ENCODE results near the gene DDB1.

- TF ChIP-seq, protein P1, sequence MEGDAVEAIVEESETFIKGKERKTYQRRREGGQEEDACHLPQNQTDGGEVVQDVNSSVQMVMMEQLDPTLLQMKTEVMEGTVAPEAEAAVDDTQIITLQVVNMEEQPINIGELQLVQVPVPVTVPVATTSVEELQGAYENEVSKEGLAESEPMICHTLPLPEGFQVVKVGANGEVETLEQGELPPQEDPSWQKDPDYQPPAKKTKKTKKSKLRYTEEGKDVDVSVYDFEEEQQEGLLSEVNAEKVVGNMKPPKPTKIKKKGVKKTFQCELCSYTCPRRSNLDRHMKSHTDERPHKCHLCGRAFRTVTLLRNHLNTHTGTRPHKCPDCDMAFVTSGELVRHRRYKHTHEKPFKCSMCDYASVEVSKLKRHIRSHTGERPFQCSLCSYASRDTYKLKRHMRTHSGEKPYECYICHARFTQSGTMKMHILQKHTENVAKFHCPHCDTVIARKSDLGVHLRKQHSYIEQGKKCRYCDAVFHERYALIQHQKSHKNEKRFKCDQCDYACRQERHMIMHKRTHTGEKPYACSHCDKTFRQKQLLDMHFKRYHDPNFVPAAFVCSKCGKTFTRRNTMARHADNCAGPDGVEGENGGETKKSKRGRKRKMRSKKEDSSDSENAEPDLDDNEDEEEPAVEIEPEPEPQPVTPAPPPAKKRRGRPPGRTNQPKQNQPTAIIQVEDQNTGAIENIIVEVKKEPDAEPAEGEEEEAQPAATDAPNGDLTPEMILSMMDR (IDR thresholded peaks at IDR 0.05): no peak
- no peak for TF ChIP-seq POLR2A (IDR thresholded peaks at IDR 0.05)
These were observed 68.5 kb downstream of the DDB1 start for GRCh38 chr11:61264371-61264770.
